BE2C (cell line): ENCODE data around the gene ZSWIM5.
"Not testable (repeated sequence)": the region's sequence is repeated elsewhere in the genome, so short reads cannot be mapped to it uniquely, and the experiment has no call there.

Experiments used
- DNase-seq: peaks from one replicate; pipeline ENCODE4 v3.0.0-alpha.2; 2020
- H3K27me3 ChIP-seq: fragments of 250-450 bp; sonication (Bioruptor Pico); 2 replicates; pipeline ENCODE4 v1.5.1; 2020; ENCODE audit warnings: mild to moderate bottlenecking
- H3K36me3 ChIP-seq: fragments of 250-450 bp; sonication (Bioruptor Pico); 2 replicates; pipeline ENCODE4 v1.5.1; 2020; ENCODE audit warnings: mild to moderate bottlenecking
- H3K4me1 ChIP-seq: fragments of 250-450 bp; sonication (Bioruptor Pico); 2 replicates; pipeline ENCODE4 v1.5.1; 2020
- H3K4me3 ChIP-seq: 2 replicates; pipeline ENCODE4 v1.5.1; 2011; ENCODE audit warnings: low read depth, low read length
- H3K9me3 ChIP-seq: fragments of 250-450 bp; sonication (Bioruptor Pico); 2 replicates; pipeline ENCODE4 v1.5.1; 2020
- TF ChIP-seq, protein P1 (sequence below): IDR thresholded peaks from 2 replicates; pipeline ENCODE4 v1.5.1; 2012; ENCODE audit warnings: mild to moderate bottlenecking, low read depth, low read length

ZSWIM5 gene

DNA sequence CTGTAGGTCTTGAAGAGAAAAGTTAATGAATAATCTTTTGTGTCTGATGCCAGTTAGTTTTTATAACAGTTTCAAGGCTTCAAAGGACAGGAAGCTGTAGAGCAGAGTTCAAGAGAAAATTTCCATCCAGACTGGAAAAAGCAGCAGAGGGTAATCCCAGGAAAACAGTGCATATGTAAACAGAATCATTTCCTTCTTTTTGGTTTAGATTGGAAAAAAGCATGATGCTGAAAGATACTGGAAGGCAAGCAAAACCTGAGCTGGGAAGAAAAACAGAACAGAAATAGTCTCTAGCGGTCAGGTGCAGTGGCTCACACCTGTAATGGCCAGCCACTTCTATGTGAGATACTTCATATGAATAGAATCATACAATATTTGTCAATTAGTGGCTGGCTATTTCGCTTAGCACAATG, 71.9 kb downstream of the ZSWIM5 start:
- DNase-seq: no peak
- Histone ChIP-seq H3K4me1 (no peaks in the 10 kb centered on the region), H3K4me3 (no peak overlapping the region), H3K36me3 (no peaks in the 10 kb centered on the region), H3K9me3 (no peaks in the 10 kb centered on the region), H3K27me3 (no peaks in the 10 kb centered on the region)
- TF ChIP-seq, protein P1, sequence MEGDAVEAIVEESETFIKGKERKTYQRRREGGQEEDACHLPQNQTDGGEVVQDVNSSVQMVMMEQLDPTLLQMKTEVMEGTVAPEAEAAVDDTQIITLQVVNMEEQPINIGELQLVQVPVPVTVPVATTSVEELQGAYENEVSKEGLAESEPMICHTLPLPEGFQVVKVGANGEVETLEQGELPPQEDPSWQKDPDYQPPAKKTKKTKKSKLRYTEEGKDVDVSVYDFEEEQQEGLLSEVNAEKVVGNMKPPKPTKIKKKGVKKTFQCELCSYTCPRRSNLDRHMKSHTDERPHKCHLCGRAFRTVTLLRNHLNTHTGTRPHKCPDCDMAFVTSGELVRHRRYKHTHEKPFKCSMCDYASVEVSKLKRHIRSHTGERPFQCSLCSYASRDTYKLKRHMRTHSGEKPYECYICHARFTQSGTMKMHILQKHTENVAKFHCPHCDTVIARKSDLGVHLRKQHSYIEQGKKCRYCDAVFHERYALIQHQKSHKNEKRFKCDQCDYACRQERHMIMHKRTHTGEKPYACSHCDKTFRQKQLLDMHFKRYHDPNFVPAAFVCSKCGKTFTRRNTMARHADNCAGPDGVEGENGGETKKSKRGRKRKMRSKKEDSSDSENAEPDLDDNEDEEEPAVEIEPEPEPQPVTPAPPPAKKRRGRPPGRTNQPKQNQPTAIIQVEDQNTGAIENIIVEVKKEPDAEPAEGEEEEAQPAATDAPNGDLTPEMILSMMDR: no peak

DNA sequence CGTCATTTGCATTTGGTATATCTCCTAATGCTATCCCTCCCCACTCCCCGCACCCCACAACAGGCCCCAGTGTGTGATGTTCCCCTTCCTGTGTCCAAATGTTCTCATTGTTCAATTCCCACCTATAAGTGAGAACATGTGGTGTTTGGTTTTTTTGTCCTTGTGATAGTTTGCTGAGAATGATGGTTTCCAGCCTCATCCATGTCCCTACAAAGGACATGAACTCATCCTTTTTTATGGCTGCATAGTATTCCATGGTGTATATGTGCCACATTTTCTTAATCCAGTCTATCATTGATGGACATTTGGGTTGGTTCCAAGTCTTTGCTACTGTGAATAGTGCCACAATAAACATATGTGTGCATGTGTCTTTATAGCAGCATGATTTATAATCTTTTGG, 73.7 kb downstream of the ZSWIM5 start:
- not testable (repeated sequence) for H3K9me3 ChIP-seq, H3K4me1 ChIP-seq, H3K36me3 ChIP-seq, H3K4me3 ChIP-seq, H3K27me3 ChIP-seq, DNase-seq

DNA sequence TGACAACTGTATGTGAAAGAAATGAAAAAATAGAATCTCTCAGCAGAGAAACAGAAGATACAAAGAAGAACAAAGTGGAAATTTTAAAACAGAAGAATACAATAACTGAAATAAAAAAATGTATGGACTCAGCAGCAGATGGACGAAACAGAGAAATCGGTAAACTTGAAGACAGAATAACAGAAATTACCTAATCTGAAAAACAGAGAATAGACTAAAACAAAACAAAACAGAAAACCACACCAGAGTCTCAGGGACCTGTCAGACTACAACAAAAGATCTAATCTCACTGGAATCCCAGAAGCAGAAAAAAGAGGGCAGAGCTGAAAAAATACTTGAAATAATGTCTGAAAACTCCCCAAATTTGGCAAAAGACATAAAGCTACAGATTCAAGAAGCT, 83.0 kb downstream of the ZSWIM5 start:
- DNase-seq: no peak
- TF ChIP-seq, protein P1: no peak
- Histone ChIP-seq H3K4me3 (no peak overlapping the region), H3K36me3 (no peaks in the 10 kb centered on the region), H3K9me3 (no peaks in the 10 kb centered on the region), H3K27me3 (no peaks in the 10 kb centered on the region), H3K4me1 (no peaks in the 10 kb centered on the region)

DNA sequence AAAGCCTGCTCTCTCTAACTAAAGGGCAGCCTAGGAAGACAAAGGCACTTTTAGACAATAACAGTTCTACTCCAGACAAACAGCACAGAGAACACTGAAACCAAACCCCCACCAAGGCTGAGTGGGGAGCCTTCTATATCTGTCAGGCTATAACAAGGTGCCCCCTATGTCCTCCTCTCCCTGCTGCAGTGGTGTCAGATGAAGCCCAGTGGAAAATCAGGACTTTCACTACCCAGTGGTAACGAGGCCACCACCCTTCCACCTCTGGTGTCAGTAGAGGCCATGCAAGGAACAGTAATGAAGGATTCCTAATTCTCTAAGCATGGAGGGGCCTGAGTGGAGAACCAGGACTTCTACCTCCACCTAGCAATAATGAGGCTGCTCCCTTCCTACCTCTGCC, 83.7 kb downstream of the ZSWIM5 start:
- Histone ChIP-seq H3K27me3 (no peaks in the 10 kb centered on the region), H3K4me3 (no peak overlapping the region), H3K36me3 (no peaks in the 10 kb centered on the region), H3K9me3 (no peaks in the 10 kb centered on the region), H3K4me1 (no peaks in the 10 kb centered on the region)
- TF ChIP-seq, protein P1: no peak
- no peak for DNase-seq

DNA sequence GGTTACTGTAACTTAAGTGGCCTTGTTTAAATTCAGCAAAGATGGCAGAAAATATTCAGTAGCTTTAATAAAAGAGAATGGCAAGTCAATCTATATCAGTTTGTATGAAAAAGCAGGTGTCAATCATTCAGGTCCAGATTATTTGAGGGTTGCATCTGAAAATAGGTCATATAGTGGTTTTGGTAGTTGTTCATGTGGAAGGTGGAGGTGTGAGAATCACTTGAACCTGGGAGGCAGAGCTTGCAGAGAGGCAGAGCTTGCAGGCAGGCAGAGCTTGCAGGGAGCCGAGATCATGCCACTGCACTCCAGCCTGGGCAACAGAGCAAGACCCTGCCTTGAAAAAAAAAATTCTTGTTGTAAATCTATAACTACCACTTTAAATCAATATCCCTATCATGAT, 88.6 kb downstream of the ZSWIM5 start:
- H3K27me3 ChIP-seq: no peaks in the 10 kb centered on the region
- H3K36me3 ChIP-seq: no peaks in the 10 kb centered on the region
- no peaks in the 10 kb centered on the region for H3K4me1 ChIP-seq
- TF ChIP-seq, protein P1: no peak
- DNase-seq: no peak
- no peaks in the 10 kb centered on the region for H3K9me3 ChIP-seq
- H3K4me3 ChIP-seq: no peak overlapping the region

DNA sequence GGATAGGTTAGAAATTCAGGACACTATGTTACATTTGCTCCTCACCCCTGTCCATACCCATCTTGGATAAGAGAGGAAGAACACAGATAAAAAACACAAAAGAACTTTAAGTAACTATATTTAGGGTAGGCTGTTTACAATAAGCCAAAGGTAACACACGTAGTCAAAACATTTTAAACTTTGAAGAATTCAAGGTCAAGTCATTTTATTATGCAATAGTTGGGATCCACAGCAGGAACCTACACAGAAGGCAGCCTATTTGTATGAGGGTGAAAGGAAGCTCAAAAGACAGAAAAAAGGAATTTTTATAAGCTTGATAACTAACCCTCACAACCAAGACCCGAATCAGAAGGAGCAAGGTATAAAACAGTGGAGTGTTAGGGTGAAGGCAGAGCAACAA, 89.6 kb downstream of the ZSWIM5 start:
- no peaks in the 10 kb centered on the region for H3K4me1 ChIP-seq
- H3K27me3 ChIP-seq: no peaks in the 10 kb centered on the region
- TF ChIP-seq, protein P1: no peak
- H3K36me3 ChIP-seq: no peaks in the 10 kb centered on the region
- no peak for DNase-seq
- no peaks in the 10 kb centered on the region for H3K9me3 ChIP-seq
- no peak overlapping the region for H3K4me3 ChIP-seq

DNA sequence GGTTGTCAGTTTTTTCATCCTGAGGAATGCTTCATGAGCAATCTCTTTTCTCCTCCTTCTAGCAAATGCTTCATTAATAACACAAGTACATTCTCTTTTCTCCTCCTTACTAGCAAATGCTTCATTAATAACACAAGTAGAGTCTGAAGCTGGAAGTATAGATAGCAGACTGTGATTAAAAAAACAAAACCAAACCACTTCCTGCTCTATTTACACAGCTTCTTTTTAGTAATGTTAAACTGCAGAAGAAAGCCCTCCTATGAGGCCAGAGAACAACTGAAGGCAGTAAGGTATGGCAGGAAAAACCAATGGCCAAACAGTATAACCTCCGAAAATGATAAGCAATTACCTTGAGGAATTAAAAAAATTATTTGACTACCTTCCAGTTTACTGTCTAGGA, 90.1 kb downstream of the ZSWIM5 start:
- Histone ChIP-seq H3K9me3 (no peaks in the 10 kb centered on the region), H3K27me3 (no peaks in the 10 kb centered on the region), H3K36me3 (no peaks in the 10 kb centered on the region), H3K4me3 (no peak overlapping the region), H3K4me1 (no peaks in the 10 kb centered on the region)
- no peak for DNase-seq
- TF ChIP-seq, protein P1: no peak

DNA sequence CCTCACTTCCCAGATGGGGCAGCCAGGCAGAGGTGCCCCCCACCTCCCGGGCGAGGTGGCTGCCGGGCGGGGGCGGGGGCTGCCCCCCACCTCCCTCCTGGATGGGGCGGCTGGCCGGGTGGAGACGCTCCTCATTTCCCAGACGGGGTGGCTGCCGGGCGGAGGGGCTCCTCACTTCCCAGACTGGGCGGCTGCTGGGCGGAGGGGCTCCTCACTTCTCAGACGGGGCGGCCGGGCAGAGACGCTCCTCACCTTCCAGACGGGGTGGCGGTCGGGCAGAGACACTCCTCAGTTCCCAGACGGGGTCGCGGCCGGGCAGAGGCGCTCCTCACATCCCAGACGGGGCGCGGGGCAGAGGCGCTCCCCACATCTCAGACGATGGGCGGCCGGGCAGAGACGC, 91.2 kb downstream of the ZSWIM5 start:
- not testable (repeated sequence) for DNase-seq, H3K27me3 ChIP-seq, H3K36me3 ChIP-seq, H3K9me3 ChIP-seq, H3K4me3 ChIP-seq, H3K4me1 ChIP-seq
